Measurements from ENCODE around the gene FTSJ1.

DNA sequence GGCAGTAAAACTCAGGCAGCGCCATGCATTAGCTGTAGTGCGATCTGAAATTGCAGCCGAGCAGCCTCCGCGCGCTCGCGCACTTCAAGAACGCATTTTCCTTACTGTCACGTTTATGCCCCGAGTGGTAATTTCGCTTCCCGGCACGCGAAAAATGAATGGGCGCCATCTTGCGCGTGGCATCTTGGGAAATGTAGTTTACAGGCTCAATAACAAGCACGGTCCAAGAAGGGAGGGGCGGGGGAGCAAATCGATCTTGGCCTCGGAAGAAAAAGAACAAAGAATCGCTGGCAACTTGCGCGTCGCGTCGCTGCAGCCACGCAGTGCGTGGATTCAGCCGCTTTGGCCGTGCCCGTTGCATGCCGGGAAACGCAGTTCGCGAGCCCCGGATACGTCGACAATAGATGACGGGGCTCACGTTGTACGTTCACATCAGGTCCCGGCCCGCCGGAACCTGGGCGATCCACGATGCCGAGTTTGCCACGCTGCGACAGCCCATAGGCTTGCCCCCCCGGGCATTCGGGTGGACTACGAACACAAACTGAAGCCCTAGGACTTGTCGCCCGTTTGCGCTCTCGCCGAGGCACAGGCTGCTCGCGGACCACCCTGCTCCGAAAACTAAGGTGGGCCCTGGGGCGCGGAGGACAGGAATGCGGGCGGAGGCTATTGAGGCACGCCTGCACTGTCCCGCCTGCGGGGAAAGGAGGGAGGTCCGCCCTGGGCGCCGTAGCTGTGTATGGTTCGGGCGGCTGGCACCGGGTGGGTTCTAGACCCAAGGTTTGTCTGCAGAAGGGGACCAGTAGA lies at the start of gene FTSJ1:
- TF ChIP-seq, protein P1, sequence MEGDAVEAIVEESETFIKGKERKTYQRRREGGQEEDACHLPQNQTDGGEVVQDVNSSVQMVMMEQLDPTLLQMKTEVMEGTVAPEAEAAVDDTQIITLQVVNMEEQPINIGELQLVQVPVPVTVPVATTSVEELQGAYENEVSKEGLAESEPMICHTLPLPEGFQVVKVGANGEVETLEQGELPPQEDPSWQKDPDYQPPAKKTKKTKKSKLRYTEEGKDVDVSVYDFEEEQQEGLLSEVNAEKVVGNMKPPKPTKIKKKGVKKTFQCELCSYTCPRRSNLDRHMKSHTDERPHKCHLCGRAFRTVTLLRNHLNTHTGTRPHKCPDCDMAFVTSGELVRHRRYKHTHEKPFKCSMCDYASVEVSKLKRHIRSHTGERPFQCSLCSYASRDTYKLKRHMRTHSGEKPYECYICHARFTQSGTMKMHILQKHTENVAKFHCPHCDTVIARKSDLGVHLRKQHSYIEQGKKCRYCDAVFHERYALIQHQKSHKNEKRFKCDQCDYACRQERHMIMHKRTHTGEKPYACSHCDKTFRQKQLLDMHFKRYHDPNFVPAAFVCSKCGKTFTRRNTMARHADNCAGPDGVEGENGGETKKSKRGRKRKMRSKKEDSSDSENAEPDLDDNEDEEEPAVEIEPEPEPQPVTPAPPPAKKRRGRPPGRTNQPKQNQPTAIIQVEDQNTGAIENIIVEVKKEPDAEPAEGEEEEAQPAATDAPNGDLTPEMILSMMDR (IDR thresholded peaks at IDR 0.05), result no peak
- peak; percentile 35 for TF ChIP-seq POLR2A (IDR thresholded peaks at IDR 0.05)
- TF ChIP-seq EP300 (IDR thresholded peaks at IDR 0.05), result no peak

All from ovary (tissue), 3 donors.